Effector CD4-positive, alpha-beta T cell (primary cell): ENCODE data around the gene KLRD1.
A peak's percentile ranks its signal among the peaks of the same experiment; 100 is the strongest.
"Not testable (repeated sequence)": the region's sequence is repeated elsewhere in the genome, so short reads cannot be mapped to it uniquely, and the experiment has no call there.

Source experiments
- DNase-seq: peaks from one replicate; pipeline ENCODE4 v3.0.0-alpha.2; 2020

KLRD1 gene

DNA sequence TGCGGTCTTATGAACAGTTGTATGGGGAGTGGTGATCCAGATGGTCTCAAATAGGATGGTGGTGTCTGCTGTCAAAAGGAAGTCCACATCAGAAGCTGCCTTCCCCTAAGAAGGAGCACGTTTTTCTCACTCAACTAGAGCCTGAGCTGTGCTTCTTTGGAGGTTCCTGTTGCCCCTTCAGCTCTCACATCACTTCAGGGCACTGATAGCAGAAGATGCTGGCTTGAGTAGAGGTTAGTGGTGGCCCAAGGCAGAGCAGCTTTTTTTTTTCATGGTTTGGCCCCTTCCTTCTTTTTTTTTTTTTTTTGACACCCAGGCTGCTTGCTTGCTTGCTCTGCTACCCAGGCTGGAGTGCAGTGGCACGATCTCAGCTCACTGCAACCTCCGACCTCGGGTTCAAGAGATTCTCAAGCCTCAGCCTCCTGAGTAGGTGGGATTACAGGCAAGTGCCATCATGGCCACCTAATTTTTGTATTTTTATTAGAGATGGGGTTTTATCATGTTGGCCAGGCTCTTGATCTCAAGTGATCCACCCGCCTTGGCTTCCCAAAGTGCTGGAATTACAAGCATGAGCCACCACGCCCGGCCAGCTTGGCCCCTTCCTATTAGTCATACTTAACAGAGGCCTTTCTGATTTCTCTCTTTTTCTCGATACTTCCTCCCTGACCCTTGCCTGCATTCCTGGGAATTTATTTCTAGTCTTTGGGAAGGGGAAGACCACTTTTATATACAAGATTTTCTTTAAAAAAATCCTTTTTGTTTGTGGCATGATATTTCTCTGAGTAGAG is 31.6 kb downstream of the KLRD1 start:
- no peak for DNase-seq

DNA sequence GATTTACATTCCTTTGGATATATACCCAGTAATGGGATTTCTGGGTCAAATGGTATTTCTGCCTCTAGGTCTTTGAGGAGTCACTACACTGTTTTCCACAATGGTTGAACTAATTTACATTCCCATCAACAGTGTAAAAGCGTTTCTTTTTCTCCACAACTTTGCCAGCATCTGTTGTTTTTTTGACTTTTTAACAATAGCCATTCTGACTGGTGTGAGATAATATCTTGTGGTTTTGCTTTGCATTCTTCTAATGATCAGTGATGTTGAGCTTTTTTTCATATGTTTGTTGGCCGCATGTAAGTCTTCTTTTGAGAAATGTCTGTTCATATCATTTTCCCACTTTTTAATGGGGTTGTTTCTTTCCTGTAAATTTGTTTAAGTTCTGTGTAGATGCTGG is 33.3 kb downstream of the KLRD1 start:
- not testable (repeated sequence) for DNase-seq

DNA sequence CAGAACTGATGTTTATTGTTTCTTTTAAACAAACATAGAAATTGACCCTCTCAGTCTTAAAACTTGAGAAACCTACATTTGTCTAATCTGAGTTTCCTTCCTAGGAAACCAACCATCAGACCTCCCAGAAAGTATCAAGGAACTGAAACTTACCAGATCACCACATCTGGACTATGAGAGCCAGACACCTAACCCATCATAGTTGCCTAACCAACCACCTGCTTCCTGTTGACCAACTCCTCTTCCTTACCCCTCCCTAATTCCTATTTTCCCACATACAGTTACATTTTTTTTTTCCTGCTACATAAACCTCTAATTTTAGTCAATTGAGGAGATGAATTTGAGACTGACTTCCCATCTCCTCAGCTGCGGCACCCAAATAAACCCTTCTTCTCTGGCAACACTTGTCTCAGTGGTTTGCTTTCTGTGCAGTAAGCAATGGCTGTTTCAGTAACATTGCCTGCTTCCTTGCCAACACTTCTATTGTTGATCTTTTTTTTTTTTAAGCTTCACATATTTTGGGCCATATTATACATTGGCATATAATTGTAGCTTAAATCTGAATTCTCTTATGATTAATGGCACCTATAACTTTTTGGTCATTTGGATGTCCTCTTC is 34.3 kb downstream of the KLRD1 start:
- no peak for DNase-seq

DNA sequence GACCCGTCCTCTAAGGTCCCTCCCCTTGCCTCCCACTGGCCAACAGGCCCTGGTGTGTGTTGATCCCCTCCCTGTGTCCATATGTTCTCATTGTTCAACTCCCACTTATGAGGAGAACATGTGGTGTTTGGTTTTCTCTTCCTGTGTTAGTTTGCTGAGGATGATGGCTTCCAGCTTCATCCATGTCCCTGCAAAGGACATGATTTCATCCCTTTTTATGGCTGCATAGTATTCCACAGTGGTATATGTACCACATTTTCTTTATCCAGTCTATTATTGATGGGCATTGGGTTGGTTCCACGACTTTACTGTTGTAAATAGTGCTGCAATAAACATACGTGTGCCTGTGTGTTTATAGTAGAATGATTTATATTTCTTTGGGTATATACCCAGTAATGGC is 43.8 kb downstream of the KLRD1 start:
- not testable (repeated sequence) for DNase-seq

DNA sequence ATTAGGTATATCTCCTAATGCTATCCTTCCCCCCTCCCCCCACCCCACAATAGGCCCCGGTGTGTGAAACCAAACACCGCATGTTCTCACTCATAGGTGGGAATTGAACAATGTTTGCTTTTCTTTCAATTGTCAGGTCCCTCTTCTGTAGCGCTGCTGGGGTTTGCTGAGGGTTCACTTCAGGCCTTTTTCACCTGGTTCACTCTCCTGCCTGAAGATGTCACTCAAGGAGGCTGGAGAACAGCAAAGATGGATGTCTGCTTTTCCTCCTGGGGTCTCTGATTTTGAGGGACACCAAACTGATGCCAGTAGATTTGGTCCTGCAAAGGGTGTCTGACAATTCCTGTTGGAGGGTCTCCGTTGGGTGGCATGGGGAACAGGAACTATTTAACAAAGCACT is 46.4 kb downstream of the KLRD1 start:
- no peak for DNase-seq

DNA sequence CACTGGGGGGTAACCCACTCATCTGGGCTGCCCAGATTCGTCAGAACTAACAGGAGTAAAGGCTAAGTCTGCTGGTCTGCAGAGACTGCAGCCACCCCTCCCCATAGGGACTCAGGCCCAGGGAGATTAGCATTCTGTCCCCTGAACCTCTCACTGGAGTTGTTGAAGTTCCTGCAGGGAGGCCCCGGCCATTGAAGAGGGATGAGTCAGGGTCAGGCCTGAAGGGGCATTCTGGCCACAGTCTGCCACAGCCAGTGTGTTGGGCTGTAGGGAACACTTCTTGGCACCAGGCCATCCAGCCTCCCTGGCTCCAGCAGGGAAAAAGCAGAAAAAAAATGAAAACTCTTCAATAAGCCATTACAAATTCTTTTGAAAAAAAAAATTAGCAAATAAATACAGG is 46.8 kb downstream of the KLRD1 start:
- no peak for DNase-seq

DNA sequence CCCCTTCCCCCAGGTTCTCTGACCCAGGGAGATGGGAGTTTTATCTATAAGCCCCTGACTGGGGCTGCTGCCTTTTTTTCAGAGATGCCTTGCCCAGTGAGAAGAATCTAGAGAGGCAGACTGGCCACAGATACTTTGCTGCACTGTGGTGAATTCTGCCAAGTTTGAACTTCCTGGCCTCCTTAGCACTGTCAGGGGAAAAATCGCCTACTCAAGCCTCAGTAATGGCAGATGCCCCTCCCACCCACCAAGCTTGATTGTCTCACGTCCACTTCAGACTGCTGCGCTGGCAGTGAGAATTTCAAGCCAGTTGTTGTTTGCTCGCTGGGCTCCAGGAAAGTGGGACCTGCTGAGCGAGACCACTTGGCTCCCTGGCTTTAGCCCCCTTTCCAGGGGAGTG is 50.5 kb downstream of the KLRD1 start:
- no peak for DNase-seq

DNA sequence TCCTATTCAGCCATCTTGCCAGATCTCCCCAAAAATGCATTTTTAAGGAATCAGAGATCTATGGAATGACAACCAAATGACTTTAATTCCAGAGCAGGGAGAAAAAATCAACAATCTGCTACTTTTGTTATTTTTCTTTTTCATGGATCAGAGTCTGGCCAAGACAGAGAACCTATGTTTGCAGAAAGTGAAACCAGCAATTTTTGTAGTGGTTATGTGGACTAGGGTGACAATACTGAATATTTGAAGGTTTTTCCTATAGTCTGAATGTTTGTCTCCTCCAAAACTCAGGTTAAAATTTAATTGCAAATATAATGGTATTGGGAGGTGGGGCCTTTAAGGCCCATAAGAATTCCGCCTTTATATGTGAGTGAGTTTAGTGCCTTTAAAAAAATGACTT is 51.3 kb downstream of the KLRD1 start:
- no peak for DNase-seq

DNA sequence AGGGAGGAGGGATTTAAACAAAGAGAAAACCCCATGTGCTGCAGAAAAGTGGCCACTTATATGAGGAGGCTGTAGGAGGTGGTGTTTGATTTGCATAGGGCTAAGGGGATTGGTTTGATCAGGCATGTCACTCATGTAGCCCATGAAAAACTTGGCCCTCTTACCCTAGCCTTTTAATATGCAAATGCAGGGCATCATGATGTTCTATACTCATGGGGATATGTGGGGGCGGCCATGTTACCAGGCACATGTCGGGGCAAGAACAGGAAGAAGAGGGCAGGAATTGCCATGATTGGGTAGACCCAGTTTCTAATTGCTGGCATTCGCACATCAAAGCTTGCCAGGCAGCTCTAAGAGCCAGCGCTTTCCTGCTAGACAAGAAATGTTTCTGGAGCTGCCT is 53.4 kb downstream of the KLRD1 start:
- DNase-seq: no peak

DNA sequence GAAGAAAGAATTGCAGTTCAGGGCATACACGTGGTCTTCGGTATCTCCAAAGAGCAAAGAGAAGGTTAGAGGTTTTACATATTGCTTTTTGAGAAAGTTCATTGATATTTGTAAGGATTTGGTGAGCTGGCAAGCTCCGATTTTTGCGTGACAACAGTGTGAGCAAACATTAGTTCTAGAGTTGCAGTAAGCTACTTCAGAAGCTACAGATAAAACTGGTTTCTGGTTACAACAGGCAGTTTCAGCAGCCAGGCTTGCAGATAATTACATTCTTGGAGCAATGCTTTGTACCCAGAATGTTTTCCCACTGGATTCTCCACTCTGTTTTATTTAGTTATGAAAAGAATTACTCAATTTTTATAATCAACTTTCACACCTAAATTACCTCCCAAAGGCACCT is 54.0 kb downstream of the KLRD1 start:
- DNase-seq: no peak

DNA sequence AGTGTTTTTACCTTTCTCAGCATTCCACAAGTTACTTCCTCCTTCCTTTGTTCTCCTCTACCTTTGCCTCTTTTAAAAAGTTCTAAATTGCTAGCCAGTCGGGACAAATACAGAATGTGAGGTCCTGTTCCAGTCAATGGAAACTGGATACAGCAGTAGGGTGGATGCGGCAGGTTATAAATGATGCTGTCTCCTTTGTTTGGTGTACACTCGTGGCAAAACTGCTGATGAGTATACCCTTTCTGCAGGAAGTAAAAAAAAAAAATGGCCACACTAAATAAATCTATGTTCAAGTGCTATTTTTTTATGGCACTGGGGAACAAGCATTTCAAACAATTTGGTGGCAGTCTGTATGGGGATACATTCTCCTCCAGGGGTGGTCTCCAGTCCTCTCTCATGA is 54.7 kb downstream of the KLRD1 start:
- no peak for DNase-seq

DNA sequence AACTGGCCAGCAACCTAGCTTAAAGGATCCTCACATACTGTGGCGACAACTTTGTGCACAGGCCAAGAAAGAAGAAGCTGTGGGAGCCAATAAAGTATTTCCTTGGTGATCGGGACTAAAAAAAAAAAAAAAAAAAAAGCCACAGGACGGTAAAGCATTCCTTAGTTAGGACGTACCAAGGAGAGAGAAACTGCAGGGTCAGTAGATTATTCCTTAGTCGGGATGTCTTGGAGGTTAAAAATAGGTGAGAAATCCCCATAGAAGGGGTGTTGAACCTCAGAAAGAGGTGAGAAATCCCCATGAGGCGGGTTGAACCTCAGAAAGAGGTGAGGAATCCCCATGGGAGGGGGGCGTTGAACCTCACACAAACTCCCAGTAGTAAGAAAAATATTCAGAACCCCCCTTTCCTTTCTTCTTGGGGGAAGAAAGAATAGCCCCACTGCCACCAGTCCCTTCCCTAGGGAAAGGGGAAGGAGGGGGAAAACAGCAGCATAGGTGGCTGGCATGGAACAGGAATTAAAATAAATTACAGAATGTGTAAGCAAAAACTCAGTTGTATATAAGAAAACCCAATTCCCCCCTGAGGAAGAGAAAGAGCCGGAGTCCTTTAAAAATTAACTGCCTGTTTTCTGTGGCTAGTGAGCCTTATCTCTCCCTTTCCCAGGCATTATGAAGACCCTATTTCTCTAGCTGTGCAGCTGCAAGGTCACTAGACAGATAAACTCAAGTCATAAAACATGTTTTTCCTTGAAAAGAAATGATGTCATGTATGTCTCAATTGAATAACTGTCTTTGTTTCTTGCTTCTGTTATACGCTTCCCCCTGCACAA is 55.4 kb downstream of the KLRD1 start:
- no peak for DNase-seq

DNA sequence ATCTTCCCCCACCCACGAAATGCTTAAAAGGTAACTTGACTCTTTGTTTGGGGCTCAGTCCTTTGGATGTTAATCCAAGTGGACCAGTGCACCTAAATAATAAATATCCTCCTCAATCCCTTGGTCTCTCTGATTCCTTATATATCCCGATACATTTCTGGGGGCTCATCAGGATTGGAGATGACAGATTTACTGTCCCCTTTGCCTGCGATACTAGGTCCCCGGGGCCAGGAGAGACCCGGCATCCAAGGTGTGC is 55.9 kb downstream of the KLRD1 start:
- DNase-seq: no peak

DNA sequence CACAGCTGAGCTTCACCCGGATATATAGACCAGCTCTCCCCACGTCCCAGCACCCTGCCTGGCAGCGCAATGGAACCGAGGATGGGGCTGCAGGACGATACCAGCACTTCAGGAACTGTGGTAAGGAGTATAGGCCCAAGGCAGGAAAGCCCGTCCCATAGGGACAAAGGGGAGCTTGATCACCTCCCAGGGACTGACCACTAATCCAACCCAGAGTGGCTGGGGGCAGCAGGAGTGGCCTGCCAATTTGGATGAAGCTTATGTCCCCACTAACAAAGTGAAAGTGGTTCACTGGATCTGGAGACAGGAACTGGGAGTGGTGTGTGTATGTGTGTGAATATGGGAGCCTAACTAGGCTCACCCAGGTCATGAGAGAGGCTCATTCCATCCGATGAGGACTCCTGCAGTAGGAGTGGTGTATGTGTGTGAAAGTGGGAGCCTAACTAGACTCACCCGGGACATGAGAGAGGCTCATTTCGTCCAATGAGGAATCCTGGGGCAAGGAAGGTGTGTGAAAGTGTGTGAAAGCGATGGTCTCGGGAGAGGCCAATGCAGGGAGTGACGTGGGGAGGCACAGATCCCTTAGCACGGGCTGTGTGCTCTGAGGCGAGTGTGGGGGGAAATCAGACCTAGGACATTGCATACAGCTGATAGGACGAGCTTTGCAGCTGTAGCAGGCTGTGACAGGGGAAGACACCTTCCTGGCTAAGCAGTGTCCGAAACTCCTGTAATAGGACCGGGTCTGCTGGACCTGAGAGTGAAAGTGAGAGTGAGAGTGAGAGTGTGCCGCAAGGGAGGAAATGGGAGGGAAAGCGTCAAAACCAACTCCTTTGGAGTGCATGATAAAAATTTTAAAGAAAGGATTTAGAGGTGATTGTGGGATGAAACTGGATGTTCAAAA is 56.5 kb downstream of the KLRD1 start:
- DNase-seq: no peak

DNA sequence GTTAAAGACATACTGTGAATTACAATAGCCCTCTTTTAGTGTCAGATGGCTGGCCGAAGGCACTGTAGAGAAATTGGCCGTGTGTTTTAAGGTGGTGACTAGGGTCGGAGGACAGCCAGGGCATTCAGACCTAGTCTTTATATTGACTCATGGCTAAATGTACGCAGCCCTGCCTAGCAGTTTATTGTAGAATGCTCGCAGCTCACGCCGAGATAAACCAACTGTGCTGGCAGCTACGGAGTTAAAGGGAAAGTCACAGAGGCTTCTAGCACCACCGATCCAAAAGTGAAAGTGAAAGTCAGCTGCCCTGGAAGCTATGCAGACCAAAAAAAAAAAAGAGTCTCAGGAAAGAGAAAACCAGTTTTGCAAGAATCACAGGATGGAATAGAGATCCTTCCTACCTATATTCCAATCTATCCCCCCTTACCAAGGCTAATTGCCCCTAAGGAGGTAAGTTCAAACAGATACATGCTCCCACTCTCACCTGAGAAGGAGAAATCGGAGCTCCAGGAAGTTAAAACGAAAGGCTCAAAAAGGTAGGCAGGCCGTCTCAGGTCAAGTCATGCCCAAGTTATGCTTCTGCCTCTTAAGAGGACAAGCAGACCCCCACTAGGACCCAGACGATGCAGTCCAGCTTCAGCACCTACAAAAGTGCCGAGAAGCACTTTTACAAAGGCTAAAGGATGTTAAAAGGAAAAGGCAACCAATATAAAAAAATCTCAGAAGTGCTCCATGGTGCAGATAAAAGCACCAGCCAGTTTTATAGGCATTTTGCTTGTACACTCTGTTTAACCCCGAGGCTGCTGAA is 57.3 kb downstream of the KLRD1 start:
- peak; percentile 44 for DNase-seq

DNA sequence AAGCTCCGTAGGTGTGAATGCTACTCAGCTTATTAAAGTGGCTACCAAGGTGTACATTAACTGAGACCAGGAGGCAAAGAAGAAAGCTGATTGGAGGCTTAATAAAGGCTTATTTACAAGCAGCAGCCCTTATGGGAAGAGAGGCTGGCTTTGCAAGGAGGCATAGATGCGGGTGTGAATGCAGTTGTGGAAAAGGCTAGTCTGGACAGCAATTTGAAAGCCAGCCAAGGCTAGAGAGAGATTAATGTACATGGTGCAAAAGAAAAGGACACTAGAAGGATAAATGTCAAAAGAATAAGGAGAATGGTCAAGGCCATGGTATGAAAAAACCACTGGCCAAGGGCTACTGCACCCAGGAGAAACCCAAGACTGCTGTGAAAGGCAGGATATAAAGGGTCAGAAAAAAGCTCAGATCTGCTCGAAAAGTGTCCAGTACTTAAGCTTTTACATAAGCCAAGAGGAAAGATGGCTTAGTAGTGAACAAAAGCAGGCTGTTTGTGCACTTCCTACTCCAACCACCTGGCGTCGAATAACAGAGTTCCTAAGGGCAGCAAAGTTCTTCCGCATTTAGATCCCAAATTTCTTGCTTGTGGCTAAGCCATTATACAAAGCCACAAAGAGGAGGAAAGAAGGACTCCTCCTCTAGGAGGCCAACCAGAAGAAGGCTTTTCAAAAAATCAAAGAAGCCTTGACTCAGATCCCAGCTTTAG is 58.2 kb downstream of the KLRD1 start:
- no peak for DNase-seq

DNA sequence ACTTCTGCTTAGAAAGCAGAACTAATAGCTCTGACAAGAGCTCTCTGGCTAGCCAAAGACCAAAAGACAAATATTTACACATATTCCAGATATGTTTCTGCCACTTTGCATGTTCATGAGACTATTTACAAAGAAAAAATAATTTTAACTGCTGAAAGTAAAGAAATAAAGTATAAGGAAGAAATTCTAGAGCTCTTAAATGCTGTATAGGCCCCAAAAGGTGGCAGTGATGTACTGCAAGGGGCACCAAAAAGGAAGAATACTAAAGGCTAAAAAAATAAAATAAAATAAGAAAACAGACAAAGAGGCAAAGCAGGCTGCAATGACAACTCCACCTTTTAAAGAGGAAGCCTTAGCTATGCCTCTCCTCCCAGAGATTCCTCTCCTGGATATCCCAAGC is 59.2 kb downstream of the KLRD1 start:
- no peak for DNase-seq

DNA sequence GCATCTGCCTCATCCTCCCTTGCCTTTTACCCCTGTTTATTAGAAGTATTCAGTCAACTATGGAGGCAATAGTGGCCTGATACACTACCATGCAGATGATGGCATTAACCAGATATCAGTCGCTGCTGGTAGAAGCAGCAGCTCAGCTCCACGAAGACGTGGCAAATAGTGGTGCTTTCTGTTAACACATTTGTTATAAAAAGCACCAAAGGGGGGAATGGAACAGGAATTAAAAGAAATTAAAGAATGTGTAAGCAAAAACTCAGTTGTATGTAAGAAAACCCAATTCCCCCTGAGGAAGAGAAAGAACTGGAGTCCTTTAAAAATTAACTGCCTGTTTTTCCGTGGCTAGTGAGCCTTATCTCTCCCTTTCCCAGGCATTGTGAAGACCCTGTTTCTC is 60.0 kb downstream of the KLRD1 start:
- not testable (repeated sequence) for DNase-seq

DNA sequence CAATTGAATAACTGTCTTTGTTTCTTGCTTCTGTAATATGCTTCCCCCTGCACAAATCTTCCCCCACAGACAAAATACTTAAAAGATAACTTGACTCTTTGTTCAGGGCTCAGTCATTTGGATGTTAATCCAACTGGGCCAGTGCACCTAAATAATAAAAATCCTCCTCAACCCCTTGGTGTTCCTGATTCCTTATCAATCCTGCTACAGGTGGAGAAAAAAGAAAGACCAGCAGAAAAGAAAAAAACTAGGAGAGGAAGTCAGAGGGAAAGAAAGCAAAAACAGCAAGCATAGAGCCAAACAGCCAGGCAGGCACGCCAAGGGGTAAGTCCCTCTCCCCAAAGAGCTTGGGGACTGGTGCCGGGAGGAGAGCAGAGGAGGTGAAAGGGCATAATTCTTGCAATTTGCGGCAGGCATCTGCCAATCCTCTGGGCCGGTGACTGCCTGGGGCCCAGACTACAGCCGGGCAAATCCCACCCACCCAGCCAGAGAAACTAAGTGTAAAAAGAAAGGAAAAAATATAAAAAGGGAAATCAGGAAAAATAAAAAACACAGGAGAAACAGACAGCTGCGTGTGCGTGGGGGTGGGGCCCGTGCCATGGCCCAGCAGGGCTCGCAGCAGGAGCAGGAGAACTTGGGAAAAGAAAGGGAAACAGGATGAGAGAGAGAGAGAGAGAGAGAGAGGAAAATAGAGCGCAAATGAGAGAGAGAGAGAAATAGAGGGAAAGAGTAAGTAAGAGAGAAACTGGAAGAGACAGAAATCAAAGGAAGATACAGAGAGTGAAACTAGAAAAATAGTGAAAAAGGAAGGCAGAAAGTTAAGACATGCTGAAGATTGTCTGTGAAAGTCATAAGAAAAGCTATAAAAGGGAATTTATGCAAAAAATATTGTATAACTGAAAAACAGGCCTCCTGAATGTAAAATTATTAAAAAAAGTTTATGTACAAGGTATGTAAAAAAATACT is 60.8 kb downstream of the KLRD1 start:
- DNase-seq: no peak
